Fibroblast of lung (primary cell): Measurements from ENCODE around the gene QRICH2. TPM values are rescaled to one million over a fixed set of nuclear protein-coding genes. Genes with fewer than 3 reads are reported as not detected.

Source experiments
- DNase-seq, 2 donors: peaks; one replicate each; pipeline versions ENCODE4 v3.0.0 to v3.0.0-alpha.2; 2010; ENCODE audit warnings: low read depth in 2 of 2
- H2AFZ ChIP-seq: 2 replicates; pipeline ENCODE4 v1.5.1; 2012; ENCODE audit warnings: low read length, control low read depth, inconsistent platforms
- H3K27ac ChIP-seq: 2 replicates; pipeline ENCODE4 v1.5.1; 2011; ENCODE audit warnings: low read length, control low read depth; ENCODE audit not compliant: insufficient read depth
- H3K27me3 ChIP-seq: 2 replicates; pipeline ENCODE4 v1.5.1; 2011; ENCODE audit warnings: mild to moderate bottlenecking, low read length; ENCODE audit not compliant: control insufficient read depth, insufficient read depth
- H3K36me3 ChIP-seq: 2 replicates; pipeline ENCODE4 v1.5.1; 2011; ENCODE audit warnings: low read length; ENCODE audit not compliant: control insufficient read depth, insufficient read depth
- H3K4me1 ChIP-seq: 2 replicates; pipeline ENCODE4 v1.5.1; 2011; ENCODE audit warnings: low read length; ENCODE audit not compliant: control insufficient read depth, insufficient read depth; ENCODE audit errors: extremely low read depth
- H3K4me2 ChIP-seq: 2 replicates; pipeline ENCODE4 v1.5.1; 2011; ENCODE audit warnings: low read length, control low read depth; ENCODE audit not compliant: insufficient read depth; ENCODE audit errors: extremely low read depth
- H3K4me3 ChIP-seq, 4 experiments: fragments of 200-600 bp in 1 of 4; sonication (generic) in 1 of 4; replicated peaks in 1 of 4; 2 replicates each; pipeline ENCODE4 v1.5.1; 2011 to 2016; ENCODE audit warnings: low read length in 4 of 4, low read depth in 3 of 4, mild to moderate bottlenecking in 3 of 4, control low read depth in 2 of 4, inconsistent platforms in 1 of 4, mixed read lengths in 1 of 4; ENCODE audit not compliant: insufficient read depth in 1 of 4; ENCODE audit errors: control extremely low read depth in 1 of 4
- H3K79me2 ChIP-seq: 2 replicates; pipeline ENCODE4 v1.5.1; 2012; ENCODE audit warnings: mild to moderate bottlenecking, low read length, inconsistent platforms; ENCODE audit not compliant: control insufficient read depth, insufficient read depth
- H3K9ac ChIP-seq: 2 replicates; pipeline ENCODE4 v1.5.1; 2011; ENCODE audit warnings: mild to moderate bottlenecking, low read length, control low read depth; ENCODE audit not compliant: insufficient read depth
- H3K9me3 ChIP-seq: 2 replicates; pipeline ENCODE4 v1.5.1; 2012; ENCODE audit warnings: low read depth, low read length; ENCODE audit not compliant: control insufficient read depth, insufficient read depth
- H4K20me1 ChIP-seq: 2 replicates; pipeline ENCODE4 v1.5.1; 2011; ENCODE audit warnings: low read length; ENCODE audit not compliant: control insufficient read depth, insufficient read depth; ENCODE audit errors: extremely low read depth
- CTCF ChIP-seq, 2 donors: IDR thresholded peaks in 1 of 2; conservative IDR thresholded peaks in 1 of 2; 1 replicate in 1 of 2; 2 replicates in 1 of 2; pipeline ENCODE4 v1.5.1; 2011 to 2012; ENCODE audit warnings: low read length in 2 of 2, control low read depth in 1 of 2, inconsistent platforms in 1 of 2, low read depth in 1 of 2, mild to moderate bottlenecking in 1 of 2
- EZH2 ChIP-seq: IDR thresholded peaks from 2 replicates; pipeline ENCODE4 v1.5.1; 2012; ENCODE audit warnings: low read length, control low read depth, mild to moderate bottlenecking; ENCODE audit errors: missing control alignments
- polyA plus RNA-seq, 2 donors: library from polyadenylated mRNA; depleted of rRNA in 1 of 2; stranded (reverse) in 1 of 2; unstranded in 1 of 2; fragments of >200 nt; gene quantifications; 2 replicates each; pipeline ENCODE4 v1.2.1, GENCODE V29; 2011 to 2012; ENCODE audit warnings: missing spikeins in 1 of 2
- total RNA-seq: library from RNA; depleted of rRNA; stranded (reverse); fragments of >200 nt; gene quantifications from 2 replicates; pipeline ENCODE4 v1.2.1, GENCODE V29; 2014

The QRICH2 gene
- total and polyA plus RNA-seq, 2 donors (not counting 1 experiment from before 2014, with no cell fraction given): 0.26 to 4.3 TPM

- Histone ChIP-seq H3K4me1 (no peaks in the 10 kb centered on the region), H3K4me2 (no peak overlapping the region), H3K36me3 (peaks cover 2% of the 10 kb centered on the region), H3K27me3 (no peaks in the 10 kb centered on the region), H3K9ac (no peak overlapping the region), H3K27ac (no peak overlapping the region), H3K79me2 (no peaks in the 10 kb centered on the region), H2AFZ (no peak overlapping the region), H3K9me3 (no peaks in the 10 kb centered on the region), H4K20me1 (no peaks in the 10 kb centered on the region), H3K4me3 (no peak overlapping the region)
- no peak for DNase-seq
- TF ChIP-seq CTCF (conservative IDR thresholded peaks at IDR 0.05 in 1 of 2, IDR thresholded peaks at IDR 0.05 in 1 of 2; ENCODE audit: low read depth in 1 of 2, low read length in 2 of 2): no peak
- no peak for TF ChIP-seq EZH2
Measured at GRCh38 chr17:76278268-76278908, 29.7 kb downstream of the QRICH2 start.

- H3K36me3 ChIP-seq: peaks cover 2% of the 10 kb centered on the region
- H4K20me1 ChIP-seq: no peaks in the 10 kb centered on the region
- H3K79me2 ChIP-seq: no peaks in the 10 kb centered on the region
- H3K27me3 ChIP-seq: no peaks in the 10 kb centered on the region
- H3K27ac ChIP-seq: no peak overlapping the region
- H3K4me2 ChIP-seq: no peak overlapping the region
- no peak for DNase-seq
- no peaks in the 10 kb centered on the region for H3K4me1 ChIP-seq
- no peak overlapping the region for H2AFZ ChIP-seq
- no peak overlapping the region for H3K9ac ChIP-seq
- TF ChIP-seq CTCF (conservative IDR thresholded peaks at IDR 0.05 in 1 of 2, IDR thresholded peaks at IDR 0.05 in 1 of 2; ENCODE audit: low read depth in 1 of 2, low read length in 2 of 2) (no peak), EZH2 (no peak)
- H3K4me3 ChIP-seq: no peak overlapping the region
- no peaks in the 10 kb centered on the region for H3K9me3 ChIP-seq
Measured at GRCh38 chr17:76277300-76278267, 30.5 kb downstream of the QRICH2 start.
